DOHH2 (cell line): ENCODE data around the gene BASP1.

Experiments used
- CTCF ChIP-seq: fragments of 200-600 bp; sonication (generic); IDR thresholded peaks from one replicate; pipeline ENCODE4 v1.5.1; 2014; ENCODE audit warnings: antibody characterized with exemption, mild to moderate bottlenecking, low read depth, low read length; ENCODE audit not compliant: poor library complexity, severe bottlenecking
- EZH2phosphoT487 ChIP-seq: fragments of 200-600 bp; sonication (generic); IDR thresholded peaks from 2 replicates; pipeline ENCODE4 v1.6.1; 2017; ENCODE audit warnings: borderline replicate concordance, mild to moderate bottlenecking, antibody characterized with exemption, low read length, moderate library complexity, mixed read lengths

GRCh38 chr5:17216974-17217492, 398 bp upstream of the BASP1 start:
- TF ChIP-seq EZH2phosphoT487 = no peak
- TF ChIP-seq CTCF = no peak
